ENCODE data around the gene SCUBE3. TPM values are rescaled to one million over a fixed set of nuclear protein-coding genes. Genes with fewer than 3 reads are reported as not detected.

The SCUBE3 gene
- total and polyA plus RNA-seq, 2 of the 4 experiments (the other 2 are of a cell fraction) = 19.9 to 45.5 TPM

- Histone ChIP-seq H3K4ac (ENCODE audit: low read depth, low read length) (no peak overlapping the region), H2BK20ac (ENCODE audit: low read depth, low read length) (no peak overlapping the region), H3K9me3 (ENCODE audit: control insufficient read depth, insufficient read depth, low read length) (no peaks in the 10 kb centered on the region), H4K20me1 (ENCODE audit: insufficient read depth, low read length) (no peaks in the 10 kb centered on the region), H3K79me1 (ENCODE audit: low read depth in 1 of 2, low read length in 2 of 2) (no peaks in the 10 kb centered on the region), H3K4me3 (ENCODE audit: insufficient read depth, low read depth, low read length) (no peak overlapping the region), H3K4me1 (ENCODE audit: control insufficient read depth, insufficient read depth, low read length) (peaks cover 7% of the 10 kb centered on the region), H3K27ac (ENCODE audit: insufficient read depth, low read length) (no peak overlapping the region), H3K36me3 (ENCODE audit: control insufficient read depth, insufficient read depth, low read length) (no peaks in the 10 kb centered on the region), H2BK120ac (ENCODE audit: low read depth, low read length) (no peak overlapping the region), H3K23ac (ENCODE audit: low read depth, low read length) (no peak overlapping the region), H2BK5ac (ENCODE audit: low read depth, low read length, poor library complexity, severe bottlenecking) (no peak overlapping the region), H2BK15ac (ENCODE audit: low read depth, low read length) (no peak overlapping the region), H3K56ac (ENCODE audit: extremely low read depth, insufficient read depth, low read length) (no peak overlapping the region), H3K27me3 (ENCODE audit: control insufficient read depth, insufficient read depth, low read length) (peaks cover 45% of the 10 kb centered on the region), H3K14ac (replicated peaks; ENCODE audit: low read depth, low read length) (no peak overlapping the region), H3K9ac (ENCODE audit: low read depth, low read length) (no peak overlapping the region), H2AK5ac (ENCODE audit: low read depth, low read length) (no peak overlapping the region), H2AK9ac (replicated peaks; ENCODE audit: low read depth, low read length, poor library complexity) (no peak overlapping the region), H2AFZ (replicated peaks; ENCODE audit: low read length, poor library complexity) (no peak overlapping the region), H3K18ac (ENCODE audit: low read depth, low read length) (no peak overlapping the region), H4K5ac (ENCODE audit: low read depth, low read length) (no peak overlapping the region), H4K8ac (ENCODE audit: low read depth in 2 of 2, low read length in 2 of 2) (no peak overlapping the region), H3K4me2 (ENCODE audit: low read depth, low read length) (no peak overlapping the region), H3K9me1 (ENCODE audit: insufficient read depth, low read length) (no peaks in the 10 kb centered on the region), H4K91ac (ENCODE audit: insufficient read depth, low read depth, low read length) (no peak overlapping the region)
- ChIA-PET CTCF (no interaction called here), POLR2A (ENCODE audit: unreplicated experiment) (no interaction called here)
- ATAC-seq (ENCODE audit: low read depth) = no peak
- dilution Hi-C loops (cut with HindIII; ENCODE audit: low sequenced_read_pairs, unreplicated experiment) (no loop called here), intact Hi-C loops (cut with micrococcal nuclease) (loop anchor here (5.0 kb wide), 1 partner anchor 321 kb away; the partner anchor contains the start of genes ANKS1A and TAF11), in situ Hi-C loops (cut with MboI; ENCODE audit: low sequenced_read_pairs) (loop anchor here (10.0 kb wide), 1 partner anchor 224 kb away; no protein-coding TSS in a partner anchor)
- TF ChIP-seq MAZ (IDR thresholded peaks at IDR 0.05; ENCODE audit: borderline replicate concordance, low read depth, low read length) (no peak), RCOR1 (IDR thresholded peaks at IDR 0.05; ENCODE audit: insufficient replicate concordance, low read length) (no peak), RAD21 (IDR thresholded peaks at IDR 0.05; ENCODE audit: low read length) (no peak), CHD1 (IDR thresholded peaks at IDR 0.05; ENCODE audit: low read depth, low read length) (no peak), POLR2A (IDR thresholded peaks at IDR 0.05; ENCODE audit: low read depth, low read length) (no peak), USF2 (IDR thresholded peaks at IDR 0.05; ENCODE audit: low read depth, low read length) (no peak), SMC3 (IDR thresholded peaks at IDR 0.05; ENCODE audit: low read depth, low read length) (no peak), CEBPB (IDR thresholded peaks at IDR 0.05; ENCODE audit: low read depth, low read length) (no peak), FOS (IDR thresholded peaks at IDR 0.05; ENCODE audit: low read depth, low read length) (no peak), RFX5 (IDR thresholded peaks at IDR 0.05; ENCODE audit: low read depth, low read length) (no peak), BHLHE40 (IDR thresholded peaks at IDR 0.05; ENCODE audit: low read depth, low read length) (no peak), ELK1 (IDR thresholded peaks at IDR 0.05; ENCODE audit: borderline replicate concordance, low read depth, low read length) (no peak), MXI1 (IDR thresholded peaks at IDR 0.05; ENCODE audit: borderline replicate concordance, low read depth, low read length) (no peak), CTCF (conservative IDR thresholded peaks at IDR 0.05; ENCODE audit: low read depth, low read length) (no peak), NFE2L2 (IDR thresholded peaks at IDR 0.05; ENCODE audit: low read depth, low read length) (no peak)
- 50% methylated on average over 4 of the region's 4 CpGs; no CpG with 5 or more reads in 1 of the 2 experiments for WGBS, 2 experiments (ENCODE audit: extremely low coverage in 2 of 2, insufficient read length in 1 of 2)
- no peak for DNase-seq
- BruUV-seq (replicated peaks) = no TSS peak
These were observed 5.3 kb upstream of the SCUBE3 start for GRCh38 chr6:35208419-35208818.

Measured in IMR-90 (cell line).